ENCODE results near the gene SLC6A3.

Gene SLC6A3

GRCh38 chr5:1480217-1480616, 35.0 kb upstream of the SLC6A3 start:
- Histone ChIP-seq H4K20me1 (ENCODE audit: insufficient read depth) (no peaks in the 10 kb centered on the region), H3K4me1 (ENCODE audit: low read depth, poor library complexity, severe bottlenecking) (peaks cover 5% of the 10 kb centered on the region), H3K9ac (no peak overlapping the region), H3K36me3 (ENCODE audit: insufficient read depth) (0 out of 2 replicates have a peak, but pooled peaks cover 8% of the 10 kb centered on the region), H2AFZ (ENCODE audit: low read depth) (no peak overlapping the region), H3K4me2 (no peak overlapping the region), H3K79me2 (ENCODE audit: insufficient read depth, low read depth) (no peaks in the 10 kb centered on the region), H3K4me3 (IDR thresholded peaks at IDR 0.05; ENCODE audit: insufficient read depth, low read depth, low read length) (no peak overlapping the region), H3K27ac (no peak overlapping the region), H3K27me3 (ENCODE audit: insufficient read depth, low read depth) (no peaks in the 10 kb centered on the region)
- no peak for TF ChIP-seq CTCF (conservative IDR thresholded peaks at IDR 0.05; ENCODE audit: low read depth, low read length)

GRCh38 chr5:1479581-1480188, 34.4 kb upstream of the SLC6A3 start:
- no peaks in the 10 kb centered on the region for H3K79me2 ChIP-seq (ENCODE audit: insufficient read depth, low read depth)
- no peaks in the 10 kb centered on the region for H4K20me1 ChIP-seq (ENCODE audit: insufficient read depth)
- H3K27me3 ChIP-seq (ENCODE audit: insufficient read depth, low read depth), result no peaks in the 10 kb centered on the region
- no peak overlapping the region for H3K27ac ChIP-seq
- no peak overlapping the region for H3K9ac ChIP-seq
- H3K36me3 ChIP-seq (ENCODE audit: insufficient read depth), result peaks cover 10% of the 10 kb centered on the region; the same call in 1 of the 2 replicates
- TF ChIP-seq CTCF (conservative IDR thresholded peaks at IDR 0.05; ENCODE audit: low read depth, low read length), result peak; percentile 53; the same call in 1 of the 2 replicates
- no peak overlapping the region for H2AFZ ChIP-seq (ENCODE audit: low read depth)
- H3K4me1 ChIP-seq (ENCODE audit: low read depth, poor library complexity, severe bottlenecking), result peaks cover under 1% of the 10 kb centered on the region
- H3K4me2 ChIP-seq, result no peak overlapping the region
- H3K4me3 ChIP-seq (IDR thresholded peaks at IDR 0.05; ENCODE audit: insufficient read depth, low read depth, low read length), result no peak overlapping the region

- H3K4me3 ChIP-seq (IDR thresholded peaks at IDR 0.05; ENCODE audit: insufficient read depth, low read depth, low read length), result no peak overlapping the region
- peaks cover 14% of the 10 kb centered on the region; the same call in 1 of the 2 replicates for H3K36me3 ChIP-seq (ENCODE audit: insufficient read depth)
- H3K4me2 ChIP-seq, result no peak overlapping the region
- H3K79me2 ChIP-seq (ENCODE audit: insufficient read depth, low read depth), result no peaks in the 10 kb centered on the region
- no peaks in the 10 kb centered on the region for H3K27me3 ChIP-seq (ENCODE audit: insufficient read depth, low read depth)
- H3K27ac ChIP-seq, result no peak overlapping the region
- no peaks in the 10 kb centered on the region for H3K4me1 ChIP-seq (ENCODE audit: low read depth, poor library complexity, severe bottlenecking)
- H2AFZ ChIP-seq (ENCODE audit: low read depth), result no peak overlapping the region
- no peak for TF ChIP-seq CTCF (conservative IDR thresholded peaks at IDR 0.05; ENCODE audit: low read depth, low read length)
- no peaks in the 10 kb centered on the region for H4K20me1 ChIP-seq (ENCODE audit: insufficient read depth)
- no peak overlapping the region for H3K9ac ChIP-seq
These were observed 33.8 kb upstream of the SLC6A3 start for GRCh38 chr5:1479066-1479465.

GRCh38 chr5:1478271-1479035, 33.2 kb upstream of the SLC6A3 start:
- Histone ChIP-seq H3K9ac (no peak overlapping the region), H3K79me2 (ENCODE audit: insufficient read depth, low read depth) (no peaks in the 10 kb centered on the region), H3K4me2 (no peak overlapping the region), H3K4me1 (ENCODE audit: low read depth, poor library complexity, severe bottlenecking) (no peaks in the 10 kb centered on the region), H4K20me1 (ENCODE audit: insufficient read depth) (no peaks in the 10 kb centered on the region), H3K36me3 (ENCODE audit: insufficient read depth) (peaks cover 14% of the 10 kb centered on the region; the same call in 1 of the 2 replicates), H3K27me3 (ENCODE audit: insufficient read depth, low read depth) (no peaks in the 10 kb centered on the region), H2AFZ (ENCODE audit: low read depth) (no peak overlapping the region), H3K27ac (no peak overlapping the region), H3K4me3 (IDR thresholded peaks at IDR 0.05; ENCODE audit: insufficient read depth, low read depth, low read length) (no peak overlapping the region)
- no peak for TF ChIP-seq CTCF (conservative IDR thresholded peaks at IDR 0.05; ENCODE audit: low read depth, low read length)
